ENCODE results near the gene SLAMF6.

DNA sequence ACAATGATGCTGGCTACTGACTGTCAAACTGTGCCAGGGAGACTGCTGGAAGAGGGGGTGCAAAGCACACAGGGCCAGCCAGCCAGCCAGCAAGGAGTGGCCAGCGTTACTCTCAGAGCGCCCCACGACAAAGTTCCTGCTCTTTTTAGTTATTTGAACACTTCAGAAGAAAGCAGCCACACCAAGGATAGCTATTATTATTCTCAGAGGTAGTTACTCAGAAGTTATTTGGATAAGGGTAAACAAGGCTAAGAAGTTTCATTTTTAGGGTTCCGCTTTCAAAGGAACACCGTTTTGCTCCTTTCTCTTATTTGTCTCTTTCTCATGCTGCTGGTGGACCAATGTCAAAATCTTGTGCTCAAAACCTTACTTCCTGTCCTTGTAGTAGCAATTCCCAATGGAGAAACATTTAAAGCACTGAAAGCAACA lies 62.8 kb downstream of the SLAMF6 start:
- TF ChIP-seq, protein P1, sequence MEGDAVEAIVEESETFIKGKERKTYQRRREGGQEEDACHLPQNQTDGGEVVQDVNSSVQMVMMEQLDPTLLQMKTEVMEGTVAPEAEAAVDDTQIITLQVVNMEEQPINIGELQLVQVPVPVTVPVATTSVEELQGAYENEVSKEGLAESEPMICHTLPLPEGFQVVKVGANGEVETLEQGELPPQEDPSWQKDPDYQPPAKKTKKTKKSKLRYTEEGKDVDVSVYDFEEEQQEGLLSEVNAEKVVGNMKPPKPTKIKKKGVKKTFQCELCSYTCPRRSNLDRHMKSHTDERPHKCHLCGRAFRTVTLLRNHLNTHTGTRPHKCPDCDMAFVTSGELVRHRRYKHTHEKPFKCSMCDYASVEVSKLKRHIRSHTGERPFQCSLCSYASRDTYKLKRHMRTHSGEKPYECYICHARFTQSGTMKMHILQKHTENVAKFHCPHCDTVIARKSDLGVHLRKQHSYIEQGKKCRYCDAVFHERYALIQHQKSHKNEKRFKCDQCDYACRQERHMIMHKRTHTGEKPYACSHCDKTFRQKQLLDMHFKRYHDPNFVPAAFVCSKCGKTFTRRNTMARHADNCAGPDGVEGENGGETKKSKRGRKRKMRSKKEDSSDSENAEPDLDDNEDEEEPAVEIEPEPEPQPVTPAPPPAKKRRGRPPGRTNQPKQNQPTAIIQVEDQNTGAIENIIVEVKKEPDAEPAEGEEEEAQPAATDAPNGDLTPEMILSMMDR (IDR thresholded peaks at IDR 0.05; ENCODE audit: borderline replicate concordance, extremely low read depth, low read length, poor library complexity, severe bottlenecking): no peak
- no peak for TF ChIP-seq EZH2 (IDR thresholded peaks at IDR 0.05; ENCODE audit: borderline replicate concordance, low read depth, low read length, severe bottlenecking)
